C4-2B (cell line): Measurements from ENCODE around the gene AP1S1.

Experiments
- ZFX ChIP-seq: fragments of 450-650 bp; IDR thresholded peaks from 2 replicates; pipeline ENCODE4 v1.6.1; 2017
- TF ChIP-seq, protein P1 (sequence below): fragments of 450-650 bp; conservative IDR thresholded peaks from 2 replicates; pipeline ENCODE4 v1.5.1; 2017; ENCODE audit warnings: mild to moderate bottlenecking

DNA sequence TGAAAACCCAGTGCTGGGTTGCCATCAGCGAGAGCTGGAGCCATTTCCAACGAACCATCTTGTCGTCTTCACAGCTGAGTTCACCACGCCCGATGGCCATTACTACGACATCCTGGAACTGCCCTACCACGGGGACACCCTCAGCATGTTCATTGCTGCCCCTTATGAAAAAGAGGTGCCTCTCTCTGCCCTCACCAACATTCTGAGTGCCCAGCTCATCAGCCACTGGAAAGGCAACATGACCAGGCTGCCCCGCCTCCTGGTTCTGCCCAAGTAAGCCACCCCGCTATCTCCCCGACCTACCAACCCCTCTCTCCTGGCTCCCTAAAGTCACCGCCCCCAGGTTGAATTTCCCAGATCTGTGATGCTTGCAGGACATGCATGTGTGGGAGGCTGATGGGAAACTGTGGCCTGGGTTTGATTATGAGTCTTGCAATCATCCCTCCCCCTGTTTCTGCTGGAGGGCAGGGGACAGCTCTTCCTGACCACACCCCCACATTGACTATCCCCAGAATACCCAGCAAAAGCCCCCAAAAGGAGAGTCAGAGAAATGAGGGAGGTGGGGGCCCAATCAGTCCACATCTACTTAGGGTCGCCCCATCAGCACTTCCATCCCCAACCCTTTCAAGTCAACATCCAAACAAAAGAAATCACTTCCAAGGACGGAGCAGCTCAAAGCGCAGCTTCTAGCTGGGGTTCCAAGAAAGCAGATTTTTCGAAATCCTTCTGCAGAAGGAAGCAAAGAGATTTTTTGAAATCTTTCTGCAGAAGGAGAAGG is 20.5 kb upstream of the AP1S1 start:
- TF ChIP-seq, protein P1, sequence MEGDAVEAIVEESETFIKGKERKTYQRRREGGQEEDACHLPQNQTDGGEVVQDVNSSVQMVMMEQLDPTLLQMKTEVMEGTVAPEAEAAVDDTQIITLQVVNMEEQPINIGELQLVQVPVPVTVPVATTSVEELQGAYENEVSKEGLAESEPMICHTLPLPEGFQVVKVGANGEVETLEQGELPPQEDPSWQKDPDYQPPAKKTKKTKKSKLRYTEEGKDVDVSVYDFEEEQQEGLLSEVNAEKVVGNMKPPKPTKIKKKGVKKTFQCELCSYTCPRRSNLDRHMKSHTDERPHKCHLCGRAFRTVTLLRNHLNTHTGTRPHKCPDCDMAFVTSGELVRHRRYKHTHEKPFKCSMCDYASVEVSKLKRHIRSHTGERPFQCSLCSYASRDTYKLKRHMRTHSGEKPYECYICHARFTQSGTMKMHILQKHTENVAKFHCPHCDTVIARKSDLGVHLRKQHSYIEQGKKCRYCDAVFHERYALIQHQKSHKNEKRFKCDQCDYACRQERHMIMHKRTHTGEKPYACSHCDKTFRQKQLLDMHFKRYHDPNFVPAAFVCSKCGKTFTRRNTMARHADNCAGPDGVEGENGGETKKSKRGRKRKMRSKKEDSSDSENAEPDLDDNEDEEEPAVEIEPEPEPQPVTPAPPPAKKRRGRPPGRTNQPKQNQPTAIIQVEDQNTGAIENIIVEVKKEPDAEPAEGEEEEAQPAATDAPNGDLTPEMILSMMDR, result no peak
- TF ChIP-seq ZFX, result no peak
